Measurements from ENCODE around the gene TACC2.

DNA sequence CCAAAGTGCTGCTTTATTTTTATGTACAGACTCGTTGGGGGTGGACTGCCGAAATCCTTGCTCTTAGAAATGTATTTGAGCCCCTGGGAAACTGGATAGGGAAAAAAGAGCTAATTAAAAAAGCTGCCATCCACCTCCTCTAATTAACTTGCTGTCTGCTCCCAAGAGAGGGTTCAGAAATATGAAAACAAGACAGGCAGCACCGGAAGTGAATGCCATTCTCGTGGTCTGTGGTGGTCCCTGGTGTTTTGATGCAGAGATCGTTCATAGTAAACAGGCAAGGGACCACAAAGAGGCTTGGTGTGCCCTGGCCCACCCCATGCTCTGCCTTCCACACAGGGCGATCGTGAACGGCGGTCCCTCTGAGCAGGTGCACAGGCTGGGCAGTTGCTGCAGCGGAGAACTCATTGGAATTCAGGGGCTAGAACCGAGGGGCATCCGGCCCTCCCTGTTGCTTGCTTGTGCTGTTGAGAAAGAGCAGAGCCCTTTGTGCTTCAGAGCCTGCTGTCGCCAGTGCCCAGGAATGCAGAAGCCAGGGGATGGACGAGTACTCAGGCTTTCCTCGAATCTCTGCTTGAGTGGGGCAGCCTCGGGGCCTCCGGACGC, 203.1 kb downstream of the TACC2 start:
- TF ChIP-seq, protein P1, sequence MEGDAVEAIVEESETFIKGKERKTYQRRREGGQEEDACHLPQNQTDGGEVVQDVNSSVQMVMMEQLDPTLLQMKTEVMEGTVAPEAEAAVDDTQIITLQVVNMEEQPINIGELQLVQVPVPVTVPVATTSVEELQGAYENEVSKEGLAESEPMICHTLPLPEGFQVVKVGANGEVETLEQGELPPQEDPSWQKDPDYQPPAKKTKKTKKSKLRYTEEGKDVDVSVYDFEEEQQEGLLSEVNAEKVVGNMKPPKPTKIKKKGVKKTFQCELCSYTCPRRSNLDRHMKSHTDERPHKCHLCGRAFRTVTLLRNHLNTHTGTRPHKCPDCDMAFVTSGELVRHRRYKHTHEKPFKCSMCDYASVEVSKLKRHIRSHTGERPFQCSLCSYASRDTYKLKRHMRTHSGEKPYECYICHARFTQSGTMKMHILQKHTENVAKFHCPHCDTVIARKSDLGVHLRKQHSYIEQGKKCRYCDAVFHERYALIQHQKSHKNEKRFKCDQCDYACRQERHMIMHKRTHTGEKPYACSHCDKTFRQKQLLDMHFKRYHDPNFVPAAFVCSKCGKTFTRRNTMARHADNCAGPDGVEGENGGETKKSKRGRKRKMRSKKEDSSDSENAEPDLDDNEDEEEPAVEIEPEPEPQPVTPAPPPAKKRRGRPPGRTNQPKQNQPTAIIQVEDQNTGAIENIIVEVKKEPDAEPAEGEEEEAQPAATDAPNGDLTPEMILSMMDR (IDR thresholded peaks at IDR 0.05), result no peak
- no peak for TF ChIP-seq EP300 (IDR thresholded peaks at IDR 0.05)
- no peak for TF ChIP-seq POLR2A (IDR thresholded peaks at IDR 0.05)

Measured in tibial nerve (tissue), 4 donors.